ENCODE data around the gene RGMB.

Gene RGMB

DNA sequence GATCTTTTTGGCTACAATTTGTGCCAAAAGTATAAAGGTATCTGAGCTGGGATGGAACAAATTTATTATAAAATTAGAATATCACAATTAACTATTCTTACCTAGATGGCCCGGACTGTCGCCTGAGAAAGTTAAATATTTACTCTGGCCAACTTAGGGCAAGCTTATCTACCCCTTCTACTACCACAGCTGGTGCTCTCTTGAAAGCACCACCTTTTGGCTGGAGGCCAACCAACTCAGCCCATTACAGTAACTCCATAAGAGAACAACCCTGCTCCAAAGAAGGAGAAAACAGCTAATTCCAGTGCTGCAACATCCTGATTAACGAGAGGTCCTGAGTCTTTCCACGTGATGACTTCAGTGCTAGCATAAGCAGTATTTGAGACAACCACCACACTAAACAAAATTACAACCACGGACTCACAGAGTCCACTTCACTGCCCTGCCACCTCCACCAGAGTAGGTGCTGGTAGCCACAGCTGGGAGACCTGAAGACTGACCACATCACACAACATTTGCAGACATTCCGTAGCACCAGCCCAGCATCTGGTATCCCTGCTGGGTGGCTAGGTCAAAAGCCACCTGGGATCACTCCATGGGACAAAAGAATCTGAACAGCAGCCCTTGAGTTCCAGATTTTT is 43.2 kb downstream of the RGMB start:
- TF ChIP-seq, protein P1, sequence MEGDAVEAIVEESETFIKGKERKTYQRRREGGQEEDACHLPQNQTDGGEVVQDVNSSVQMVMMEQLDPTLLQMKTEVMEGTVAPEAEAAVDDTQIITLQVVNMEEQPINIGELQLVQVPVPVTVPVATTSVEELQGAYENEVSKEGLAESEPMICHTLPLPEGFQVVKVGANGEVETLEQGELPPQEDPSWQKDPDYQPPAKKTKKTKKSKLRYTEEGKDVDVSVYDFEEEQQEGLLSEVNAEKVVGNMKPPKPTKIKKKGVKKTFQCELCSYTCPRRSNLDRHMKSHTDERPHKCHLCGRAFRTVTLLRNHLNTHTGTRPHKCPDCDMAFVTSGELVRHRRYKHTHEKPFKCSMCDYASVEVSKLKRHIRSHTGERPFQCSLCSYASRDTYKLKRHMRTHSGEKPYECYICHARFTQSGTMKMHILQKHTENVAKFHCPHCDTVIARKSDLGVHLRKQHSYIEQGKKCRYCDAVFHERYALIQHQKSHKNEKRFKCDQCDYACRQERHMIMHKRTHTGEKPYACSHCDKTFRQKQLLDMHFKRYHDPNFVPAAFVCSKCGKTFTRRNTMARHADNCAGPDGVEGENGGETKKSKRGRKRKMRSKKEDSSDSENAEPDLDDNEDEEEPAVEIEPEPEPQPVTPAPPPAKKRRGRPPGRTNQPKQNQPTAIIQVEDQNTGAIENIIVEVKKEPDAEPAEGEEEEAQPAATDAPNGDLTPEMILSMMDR (IDR thresholded peaks at IDR 0.05; ENCODE audit: control insufficient read depth, insufficient read depth, low read depth, low read length, missing control alignments): no peak
- no peak for DNase-seq (ENCODE audit: low read depth)
- H3K4me3 ChIP-seq (ENCODE audit: control insufficient read depth, low read depth, low read length): no peak overlapping the region

DNA sequence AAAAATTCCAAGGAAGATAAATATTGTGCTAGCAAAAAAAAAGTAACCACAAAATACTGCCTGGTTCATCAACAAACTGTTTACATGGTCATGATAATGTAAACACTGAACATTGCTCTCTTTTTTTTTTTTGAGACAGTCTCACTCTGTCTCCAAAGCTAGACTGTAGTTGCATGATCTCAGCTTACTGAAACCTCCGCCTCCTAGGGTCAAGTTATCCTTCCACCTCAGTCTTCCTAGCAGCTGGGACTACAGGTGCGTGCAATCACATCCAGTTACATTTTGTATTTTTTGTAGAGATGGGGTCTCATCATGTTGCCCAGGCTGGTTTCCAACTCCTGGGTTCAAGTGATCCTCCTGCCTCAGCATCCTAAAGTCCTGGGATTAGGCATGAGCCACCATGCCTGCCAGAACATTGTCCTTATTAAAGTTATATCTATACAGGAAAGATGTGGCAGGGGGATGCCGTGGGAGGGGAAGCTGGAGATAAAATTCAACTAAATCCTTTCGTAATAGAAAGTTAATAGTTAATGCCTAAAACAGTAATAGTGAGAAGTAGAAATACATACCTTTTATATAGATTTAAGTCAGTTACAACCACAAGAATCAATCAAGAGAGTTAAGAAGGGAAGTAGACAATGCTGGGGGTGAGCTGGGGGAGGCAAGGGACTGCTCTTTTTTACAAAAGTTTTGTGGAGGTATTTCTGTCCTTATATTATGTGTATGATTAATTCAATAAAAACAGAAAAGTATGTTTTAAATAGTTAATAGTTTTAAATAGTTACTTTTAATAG is 52.3 kb downstream of the RGMB start:
- H3K4me3 ChIP-seq (ENCODE audit: control insufficient read depth, low read depth, low read length): no peak overlapping the region
- TF ChIP-seq, protein P1 (IDR thresholded peaks at IDR 0.05; ENCODE audit: control insufficient read depth, insufficient read depth, low read depth, low read length, missing control alignments): no peak
- DNase-seq (ENCODE audit: low read depth): no peak

GRCh38 chr5:98827161-98827560 is 53.7 kb downstream of the RGMB start:
- no peak overlapping the region for H3K4me3 ChIP-seq (ENCODE audit: control insufficient read depth, low read depth, low read length)
- no peak for DNase-seq (ENCODE audit: low read depth)
- TF ChIP-seq, protein P1 (IDR thresholded peaks at IDR 0.05; ENCODE audit: control insufficient read depth, insufficient read depth, low read depth, low read length, missing control alignments): peak; percentile 56

GRCh38 chr5:98827588-98828284 is 54.3 kb downstream of the RGMB start:
- H3K4me3 ChIP-seq (ENCODE audit: control insufficient read depth, low read depth, low read length): no peak overlapping the region
- TF ChIP-seq, protein P1 (IDR thresholded peaks at IDR 0.05; ENCODE audit: control insufficient read depth, insufficient read depth, low read depth, low read length, missing control alignments): no peak
- no peak for DNase-seq (ENCODE audit: low read depth)

DNA sequence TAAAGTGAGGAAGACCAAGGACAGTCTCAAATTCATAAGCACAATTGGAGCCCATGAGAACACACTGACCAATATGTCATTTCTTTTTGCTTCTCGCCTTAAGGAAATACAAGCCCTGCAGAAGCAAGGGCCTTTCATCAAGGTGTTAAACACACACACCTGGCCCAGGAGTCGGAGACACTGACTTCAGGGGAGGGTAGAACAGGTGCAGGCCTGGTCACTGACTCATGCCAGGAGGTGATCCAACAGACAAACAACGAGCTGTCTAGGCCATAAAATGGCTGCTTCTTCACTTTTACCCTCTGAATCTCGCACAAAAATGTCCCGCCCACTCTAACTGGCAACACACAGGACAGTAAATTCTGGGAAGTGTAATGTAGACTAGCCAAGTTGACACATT is 62.7 kb downstream of the RGMB start:
- no peak overlapping the region for H3K4me3 ChIP-seq (ENCODE audit: control insufficient read depth, low read depth, low read length)
- no peak for DNase-seq (ENCODE audit: low read depth)
- TF ChIP-seq, protein P1 (IDR thresholded peaks at IDR 0.05; ENCODE audit: control insufficient read depth, insufficient read depth, low read depth, low read length, missing control alignments): no peak

GRCh38 chr5:98839469-98840383 is 66.3 kb downstream of the RGMB start:
- TF ChIP-seq, protein P1 (IDR thresholded peaks at IDR 0.05; ENCODE audit: control insufficient read depth, insufficient read depth, low read depth, low read length, missing control alignments): peak; percentile 14
- no peak for DNase-seq (ENCODE audit: low read depth)
- no peak overlapping the region for H3K4me3 ChIP-seq (ENCODE audit: control insufficient read depth, low read depth, low read length)
